GM10248 (cell line): Measurements from ENCODE around the gene DIAPH2.
"Not testable (repeated sequence)": the region's sequence is repeated elsewhere in the genome, so short reads cannot be mapped to it uniquely, and the experiment has no call there.

ENCODE experiments used
- CTCF ChIA-PET: fragments of 300-600 bp; sonication (Branson Sonifier 250); formaldehyde crosslinking; extraction: SDS; loops from one replicate; lab custom pipeline; 2021; ENCODE audit warnings: antibody characterized with exemption; lab: Yijun Ruan, JAX
- POLR2A ChIA-PET: fragments of 350-650 bp; sonication (Branson Sonifier 250); formaldehyde crosslinking; extraction: SDS; loops from one replicate; lab custom pipeline; 2020; ENCODE audit warnings: antibody characterized with exemption; lab: Yijun Ruan, JAX
- DNase-seq: peaks from one replicate; pipeline ENCODE4 v3.0.0; 2012; ENCODE audit errors: extremely low spot score
- TF ChIP-seq, protein P1 (sequence below): IDR thresholded peaks from 2 replicates; pipeline ENCODE4 v1.5.1; 2012; ENCODE audit warnings: mild to moderate bottlenecking, low read depth; ENCODE audit errors: extremely low read depth, missing control alignments, control extremely low read depth

DIAPH2 gene

DNA sequence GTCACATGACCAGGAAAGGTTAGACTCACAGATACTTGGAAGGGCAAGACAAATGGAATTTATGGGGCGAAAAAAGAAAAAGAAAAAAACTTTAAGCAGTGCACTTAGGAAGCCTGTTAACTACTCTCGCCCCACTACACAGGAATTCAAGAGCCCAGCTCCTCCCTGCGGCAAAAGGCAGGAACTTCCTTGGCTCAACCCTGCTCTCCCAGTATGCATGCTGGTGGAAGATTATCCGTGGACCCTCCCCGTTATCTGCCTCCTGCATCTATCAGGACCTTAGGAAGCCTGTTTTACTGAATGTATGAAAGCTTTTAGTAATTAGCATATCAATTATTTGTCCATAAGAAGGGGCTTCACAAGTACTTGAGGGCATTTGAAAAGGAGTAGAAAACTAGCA, 158.9 kb downstream of the DIAPH2 start:
- TF ChIP-seq, protein P1, sequence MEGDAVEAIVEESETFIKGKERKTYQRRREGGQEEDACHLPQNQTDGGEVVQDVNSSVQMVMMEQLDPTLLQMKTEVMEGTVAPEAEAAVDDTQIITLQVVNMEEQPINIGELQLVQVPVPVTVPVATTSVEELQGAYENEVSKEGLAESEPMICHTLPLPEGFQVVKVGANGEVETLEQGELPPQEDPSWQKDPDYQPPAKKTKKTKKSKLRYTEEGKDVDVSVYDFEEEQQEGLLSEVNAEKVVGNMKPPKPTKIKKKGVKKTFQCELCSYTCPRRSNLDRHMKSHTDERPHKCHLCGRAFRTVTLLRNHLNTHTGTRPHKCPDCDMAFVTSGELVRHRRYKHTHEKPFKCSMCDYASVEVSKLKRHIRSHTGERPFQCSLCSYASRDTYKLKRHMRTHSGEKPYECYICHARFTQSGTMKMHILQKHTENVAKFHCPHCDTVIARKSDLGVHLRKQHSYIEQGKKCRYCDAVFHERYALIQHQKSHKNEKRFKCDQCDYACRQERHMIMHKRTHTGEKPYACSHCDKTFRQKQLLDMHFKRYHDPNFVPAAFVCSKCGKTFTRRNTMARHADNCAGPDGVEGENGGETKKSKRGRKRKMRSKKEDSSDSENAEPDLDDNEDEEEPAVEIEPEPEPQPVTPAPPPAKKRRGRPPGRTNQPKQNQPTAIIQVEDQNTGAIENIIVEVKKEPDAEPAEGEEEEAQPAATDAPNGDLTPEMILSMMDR, result no peak
- CTCF ChIA-PET, result no interaction called here
- POLR2A ChIA-PET, result no interaction called here
- no peak for DNase-seq

DNA sequence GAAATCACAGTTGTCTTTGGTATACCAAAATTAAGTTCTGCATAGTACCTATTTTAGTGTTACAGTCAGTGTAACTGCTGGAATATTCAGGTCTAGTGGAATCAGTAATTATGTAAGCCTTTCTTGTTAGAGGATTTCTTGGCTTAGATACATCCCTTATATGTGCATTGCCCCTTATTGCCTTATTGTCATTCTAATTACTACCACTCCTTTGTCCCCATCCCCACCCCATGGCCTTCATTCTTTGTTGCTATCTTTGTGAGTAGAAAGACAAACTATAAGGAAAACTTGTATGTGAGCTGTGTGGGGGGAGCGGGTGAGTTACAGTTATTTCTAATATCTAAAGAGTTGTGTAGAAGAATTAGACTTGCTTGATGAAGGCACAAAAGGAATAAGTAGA, 162.2 kb downstream of the DIAPH2 start:
- DNase-seq, result no peak
- TF ChIP-seq, protein P1, result no peak
- ChIA-PET POLR2A (no interaction called here), CTCF (no interaction called here)

DNA sequence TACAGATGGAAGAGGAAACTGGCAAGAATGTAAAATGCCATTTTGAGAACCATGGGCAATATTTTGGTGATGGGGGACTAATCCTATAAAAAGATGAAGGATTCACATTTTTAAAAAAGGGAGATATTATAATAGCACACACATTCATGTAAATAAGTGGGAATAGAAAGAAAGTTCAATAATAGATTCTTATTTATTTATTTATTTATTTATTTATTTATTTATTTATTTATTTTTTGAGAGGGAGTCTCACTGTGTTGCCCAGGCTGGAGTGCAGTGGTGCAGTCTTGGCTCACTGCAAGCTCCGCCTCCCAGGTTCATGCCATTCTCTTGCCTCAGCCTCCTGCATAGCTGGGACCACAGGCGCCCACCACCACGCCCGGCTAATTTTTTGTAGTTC, 174.8 kb downstream of the DIAPH2 start:
- CTCF ChIA-PET, POLR2A ChIA-PET, DNase-seq: not testable (repeated sequence)

DNA sequence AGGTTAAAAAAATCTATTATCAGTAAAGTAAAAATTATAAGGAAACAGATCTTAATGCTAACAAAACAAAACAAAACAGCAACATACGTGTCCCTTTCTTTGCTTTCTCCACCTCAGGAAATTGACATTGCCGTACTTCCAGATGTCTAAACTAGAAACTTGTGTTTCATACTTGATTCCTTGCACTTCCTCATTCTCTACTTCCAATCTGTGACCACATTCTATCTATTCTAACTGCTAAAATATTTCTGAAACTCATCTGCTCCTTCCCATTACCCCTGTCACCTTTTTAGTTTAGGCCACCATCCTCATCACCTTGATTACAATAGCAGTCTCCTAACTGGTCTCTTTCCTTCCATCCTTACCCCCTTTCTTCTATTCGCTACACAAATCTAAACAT, 176.6 kb downstream of the DIAPH2 start:
- TF ChIP-seq, protein P1, result no peak
- DNase-seq, result no peak
- ChIA-PET POLR2A (no interaction called here), CTCF (no interaction called here)

DNA sequence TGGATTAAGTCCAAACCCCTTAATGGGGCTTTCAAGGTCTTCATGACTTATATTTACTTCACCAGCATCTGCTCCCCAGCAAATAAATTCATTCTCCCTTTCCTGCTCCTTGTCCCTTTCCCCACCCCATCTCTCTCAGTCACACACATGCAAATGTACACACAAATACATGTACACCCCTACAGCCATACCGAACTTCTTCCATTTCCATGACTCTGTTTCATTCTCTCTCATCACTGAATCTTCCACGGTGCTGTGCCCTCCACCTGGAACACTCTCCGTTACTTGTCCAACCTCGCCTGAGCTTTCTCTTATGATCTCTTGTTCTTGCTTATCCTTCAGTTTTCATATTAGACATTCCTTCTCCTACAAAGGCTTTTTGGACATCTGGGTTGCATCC, 177.0 kb downstream of the DIAPH2 start:
- POLR2A ChIA-PET, result no interaction called here
- no peak for DNase-seq

DNA sequence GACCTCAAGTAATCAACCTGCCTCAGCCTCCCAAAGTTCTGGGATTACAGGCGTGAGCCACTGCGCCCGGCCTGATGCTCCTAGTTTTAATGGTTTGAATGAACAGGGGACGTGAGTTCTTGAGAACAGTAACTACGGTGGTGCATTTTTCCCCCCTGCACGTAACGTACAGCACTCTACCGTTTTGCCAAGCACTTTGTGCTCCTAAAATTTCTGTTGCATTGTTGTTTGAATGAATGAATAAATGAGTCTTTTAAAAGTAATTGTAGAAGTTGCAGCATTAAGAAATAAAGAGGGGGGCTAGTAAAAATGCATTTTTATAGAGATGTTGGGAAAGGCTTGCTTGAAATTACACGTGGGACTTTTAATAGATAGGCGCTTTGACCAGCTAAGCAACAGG, 199.0 kb downstream of the DIAPH2 start, which contains the start of gene RPA4:
Gene RPA4 (plus strand): TSS at position 301 of the 400 bp plus-strand sequence. CDS start 403 bp downstream, outside the sequence.
- TF ChIP-seq, protein P1, result no peak
- ChIA-PET POLR2A (no interaction called here), CTCF (no interaction called here)
- no peak for DNase-seq

More for the DNA sequence above, 177.0 kb downstream of the DIAPH2 start:
- CTCF ChIA-PET, result no interaction called here
- TF ChIP-seq, protein P1, result no peak

DNA sequence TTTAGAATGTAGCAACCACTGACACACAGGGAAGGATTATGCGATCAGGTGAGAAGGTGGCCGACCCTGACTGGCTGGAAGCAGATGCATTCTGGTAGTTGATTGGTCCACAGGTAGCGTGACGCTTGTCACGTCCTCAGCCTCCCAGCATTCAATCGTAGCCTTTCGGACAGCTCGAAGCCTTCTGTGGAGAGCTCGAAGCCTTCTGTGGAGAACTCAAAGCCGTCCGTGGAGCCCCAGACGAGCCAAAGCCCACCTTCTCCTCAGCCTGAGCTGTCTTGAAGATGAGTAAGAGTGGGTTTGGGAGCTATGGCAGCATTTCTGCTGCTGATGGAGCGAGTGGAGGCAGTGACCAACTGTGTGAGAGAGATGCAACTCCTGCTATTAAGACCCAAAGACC, 199.4 kb downstream of the DIAPH2 start:
- DNase-seq, result no peak
- CTCF ChIA-PET, result no interaction called here
- POLR2A ChIA-PET, result no interaction called here
- TF ChIP-seq, protein P1, result no peak
